ENCODE data around the gene PLCL2.

- TF ChIP-seq CTCF (IDR thresholded peaks at IDR 0.05) (no peak), POLR2A (IDR thresholded peaks at IDR 0.05; ENCODE audit: low read depth) (no peak), EP300 (IDR thresholded peaks at IDR 0.05) (no peak)
Observed at GRCh38 chr3:17039594-17039993, 154.8 kb downstream of the PLCL2 start.

Data from esophagus muscularis mucosa (tissue), 4 donors.